ENCODE data around the gene SIRPB2. TPM values are rescaled to one million over a fixed set of nuclear protein-coding genes. Genes with fewer than 3 reads are reported as not detected.

SIRPB2 gene
- total RNA-seq, 1 experiment from 2014 or later: not detected

GRCh38 chr20:1426231-1426849 is 64.9 kb downstream of the SIRPB2 start:
- no peak overlapping the region for H3K27ac ChIP-seq (ENCODE audit: low read length)
- no peaks in the 10 kb centered on the region for H3K9me2 ChIP-seq (replicated peaks; ENCODE audit: insufficient read depth, low read length)
- H3K36me3 ChIP-seq (ENCODE audit: insufficient read depth, low read length): no peaks in the 10 kb centered on the region
- no peaks in the 10 kb centered on the region for H3K9me3 ChIP-seq (ENCODE audit: low read length)
- no peaks in the 10 kb centered on the region for H3K79me2 ChIP-seq (ENCODE audit: low read length)
- no peak overlapping the region for H2AFZ ChIP-seq (ENCODE audit: low read length)
- no peaks in the 10 kb centered on the region for H3K4me1 ChIP-seq (ENCODE audit: low read length)
- H4K20me1 ChIP-seq (ENCODE audit: insufficient read depth, low read depth, low read length): no peaks in the 10 kb centered on the region
- no peak overlapping the region for H3K4me2 ChIP-seq (ENCODE audit: low read depth, low read length, poor library complexity, severe bottlenecking)
- no peak for DNase-seq
- no peaks in the 10 kb centered on the region for H3K27me3 ChIP-seq (ENCODE audit: low read length)
- no peak overlapping the region for H3K4me3 ChIP-seq (ENCODE audit: low read length)
- no peak overlapping the region for H3K9ac ChIP-seq (ENCODE audit: low read length)

Small RNA genes lying within 50 kb of the gene (small RNA-seq; reads per million reads assigned to genes)
- not detected for gene RNU6-917P

Other genes with a start within 250 kb of the SIRPB2 start
- gene SNPH, start 225.1 kb downstream of the SIRPB2 start, total RNA-seq (2014; rRNA removed; shearing (Covaris generic); ENCODE audit: low replicate concordance): 0.93 and 1.4 TPM in 2 replicates
- gene SDCBP2, start 162.3 kb downstream of the SIRPB2 start, total RNA-seq (2014; rRNA removed; shearing (Covaris generic); ENCODE audit: low replicate concordance): 1.8 TPM in 1 of 2 replicates, not detected in the other
- gene FKBP1A, start 98.4 kb downstream of the SIRPB2 start, total RNA-seq (2014; rRNA removed; shearing (Covaris generic); ENCODE audit: low replicate concordance): 105 and 187 TPM in 2 replicates
- 19.4 and 20.9 TPM in 2 replicates for gene NSFL1C, start 24.6 kb downstream of the SIRPB2 start, total RNA-seq (2014; rRNA removed; shearing (Covaris generic); ENCODE audit: low replicate concordance)
- not detected in 2 replicates for gene SIRPD, start 66.3 kb upstream of the SIRPB2 start, total RNA-seq (2014; rRNA removed; shearing (Covaris generic); ENCODE audit: low replicate concordance)
- 0.18 and 0.45 TPM in 2 replicates for gene SIRPB1, start 128.6 kb upstream of the SIRPB2 start, total RNA-seq (2014; rRNA removed; shearing (Covaris generic); ENCODE audit: low replicate concordance)
- not detected in 2 replicates for gene SIRPG, start 166.4 kb upstream of the SIRPB2 start, total RNA-seq (2014; rRNA removed; shearing (Covaris generic); ENCODE audit: low replicate concordance)

Data from Karpas-422 (cell line).